ENCODE results near the gene DIS3. TPM values are rescaled to one million over a fixed set of nuclear protein-coding genes. Genes with fewer than 3 reads are reported as not detected.
A peak's percentile ranks its signal among the peaks of the same experiment; 100 is the strongest.

Gene DIS3
- total and polyA plus RNA-seq, 9 of the 15 experiments (the other 6 are each of a cell fraction or from before 2014, with no cell fraction given) = 6.0 to 48.9 (median 34.2) TPM

DNA sequence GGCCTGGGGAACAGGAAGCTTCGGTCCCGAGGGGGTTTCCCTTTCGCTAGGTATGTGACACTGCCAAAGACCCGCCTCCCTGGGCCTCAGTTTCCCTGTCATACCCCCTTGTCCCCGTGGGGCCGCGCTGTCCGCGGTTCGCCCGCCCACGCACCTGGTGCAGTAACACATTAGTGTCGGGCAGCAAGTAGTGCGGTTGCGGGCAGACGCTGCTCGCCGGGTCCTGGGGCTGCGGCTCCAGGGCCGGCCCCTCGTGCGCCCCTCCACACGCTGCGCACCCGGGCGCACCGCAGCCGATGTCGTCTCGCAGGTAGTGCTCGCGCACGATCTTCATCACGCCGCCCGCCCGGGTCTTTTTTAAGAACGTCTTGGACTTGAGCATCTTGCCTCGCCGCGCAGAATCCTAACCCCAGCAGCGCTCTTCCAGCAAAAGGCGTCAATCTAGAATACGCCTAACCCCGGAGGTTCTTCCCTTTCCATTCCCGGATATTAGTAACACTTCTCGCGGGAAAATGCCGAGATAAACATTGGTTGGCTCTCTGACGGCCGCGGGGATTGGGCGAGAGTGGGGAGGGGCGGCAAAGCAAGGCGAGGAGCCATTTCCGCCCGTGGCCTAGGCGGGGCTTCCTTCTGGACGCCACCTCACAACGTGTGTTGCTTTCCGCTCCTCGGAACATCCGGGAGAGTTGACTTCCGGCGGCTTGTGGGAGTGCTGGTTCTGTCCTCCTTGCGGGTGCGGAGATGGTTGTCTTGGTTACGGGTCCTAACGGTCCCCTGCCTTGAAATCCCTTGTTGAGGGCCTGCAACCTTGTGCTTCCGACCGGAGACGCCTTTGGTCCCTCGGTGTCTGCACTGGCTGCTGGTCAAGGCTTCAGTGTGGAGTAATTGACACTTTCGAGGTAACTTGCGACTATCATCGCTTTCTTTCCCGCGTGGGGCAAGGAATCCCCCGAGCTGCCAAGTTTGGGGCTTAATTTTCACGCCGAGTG is at the start of gene DIS3, which contains the start of gene PIBF1 (continued):
- TF ChIP-seq SNIP1 (IDR thresholded peaks at IDR 0.05; ENCODE audit: low read depth) (no peak), RFX1 (IDR thresholded peaks at IDR 0.05) (peak; percentile 96), ZBTB7A (IDR thresholded peaks at IDR 0.05; ENCODE audit: borderline replicate concordance, control insufficient read depth, low read depth, low read length) (peak; percentile 43; the same call in 1 of the 2 replicates), MTA1 (IDR thresholded peaks at IDR 0.05; ENCODE audit: borderline replicate concordance) (no peak), ZNF668 (CRISPR knock-in tag; IDR thresholded peaks at IDR 0.05) (no peak), MAFK (IDR thresholded peaks at IDR 0.05; ENCODE audit: low read length) (no peak), MCM5 (IDR thresholded peaks at IDR 0.05; ENCODE audit: low read depth) (no peak), FOXA3 (CRISPR knock-in tag; conservative IDR thresholded peaks at IDR 0.05 in 1 of 2, IDR thresholded peaks at IDR 0.05 in 1 of 2) (no peak; a peak in 1 of 4 replicates)
- TF ChIP-seq, protein P1, sequence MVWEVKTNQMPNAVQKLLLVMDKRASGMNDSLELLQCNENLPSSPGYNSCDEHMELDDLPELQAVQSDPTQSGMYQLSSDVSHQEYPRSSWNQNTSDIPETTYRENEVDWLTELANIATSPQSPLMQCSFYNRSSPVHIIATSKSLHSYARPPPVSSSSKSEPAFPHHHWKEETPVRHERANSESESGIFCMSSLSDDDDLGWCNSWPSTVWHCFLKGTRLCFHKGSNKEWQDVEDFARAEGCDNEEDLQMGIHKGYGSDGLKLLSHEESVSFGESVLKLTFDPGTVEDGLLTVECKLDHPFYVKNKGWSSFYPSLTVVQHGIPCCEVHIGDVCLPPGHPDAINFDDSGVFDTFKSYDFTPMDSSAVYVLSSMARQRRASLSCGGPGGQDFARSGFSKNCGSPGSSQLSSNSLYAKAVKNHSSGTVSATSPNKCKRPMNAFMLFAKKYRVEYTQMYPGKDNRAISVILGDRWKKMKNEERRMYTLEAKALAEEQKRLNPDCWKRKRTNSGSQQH (CRISPR knock-in tag; IDR thresholded peaks at IDR 0.05) = no peak
- TF ChIP-seq, protein P2, sequence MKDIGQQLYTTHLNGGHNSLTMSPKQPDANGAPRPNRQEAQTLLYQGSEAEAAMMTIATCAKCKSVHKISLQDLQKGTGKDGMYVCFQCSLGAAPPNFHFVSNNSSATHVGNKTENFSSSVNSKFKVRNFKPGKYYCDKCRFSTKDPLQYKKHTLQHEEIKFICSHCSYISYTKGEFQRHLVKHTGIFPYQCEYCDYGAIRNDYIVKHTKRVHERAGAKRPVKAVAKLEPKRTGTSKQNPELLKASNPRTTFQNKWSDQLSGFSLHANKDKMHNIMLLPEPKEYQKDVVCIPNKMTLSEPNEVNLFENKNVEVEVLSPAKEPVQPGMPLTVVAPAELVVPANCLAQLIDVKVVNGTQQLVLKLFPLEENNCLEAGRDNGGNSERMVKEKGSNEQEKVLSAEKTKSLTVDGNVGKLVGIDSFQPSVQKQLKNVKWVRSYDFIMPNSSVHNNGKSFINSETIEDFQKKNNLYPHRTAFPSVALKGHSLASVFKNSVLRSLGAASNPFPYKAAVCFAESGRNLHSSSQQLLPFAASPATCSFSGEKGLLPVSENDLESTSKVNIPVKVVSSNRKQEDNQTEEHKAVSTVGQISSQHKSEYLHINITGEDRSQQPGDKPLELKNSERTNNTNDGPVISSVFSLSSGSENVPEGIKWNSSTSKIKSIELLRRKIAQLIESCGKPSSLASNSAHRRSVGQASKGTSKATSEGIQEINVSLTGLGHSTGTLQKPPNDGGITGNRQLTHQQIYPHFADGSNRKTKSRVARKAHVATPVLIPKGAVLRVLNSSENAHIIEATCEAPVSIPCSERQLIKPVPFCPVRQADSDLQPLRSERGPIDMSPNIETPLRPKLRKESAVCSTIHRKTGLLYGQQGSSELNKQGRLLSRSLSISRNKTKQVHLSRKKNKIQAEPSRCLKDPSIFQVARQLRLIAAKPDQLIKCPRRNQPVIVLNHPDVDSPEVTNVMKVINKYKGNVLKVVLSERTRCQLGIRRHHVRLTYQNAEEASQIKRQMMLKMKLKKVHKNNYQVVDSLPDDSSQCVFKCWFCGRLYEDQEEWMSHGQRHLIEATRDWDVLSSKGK (CRISPR knock-in tag; IDR thresholded peaks at IDR 0.05) = no peak
- TF ChIP-seq, protein P3, sequence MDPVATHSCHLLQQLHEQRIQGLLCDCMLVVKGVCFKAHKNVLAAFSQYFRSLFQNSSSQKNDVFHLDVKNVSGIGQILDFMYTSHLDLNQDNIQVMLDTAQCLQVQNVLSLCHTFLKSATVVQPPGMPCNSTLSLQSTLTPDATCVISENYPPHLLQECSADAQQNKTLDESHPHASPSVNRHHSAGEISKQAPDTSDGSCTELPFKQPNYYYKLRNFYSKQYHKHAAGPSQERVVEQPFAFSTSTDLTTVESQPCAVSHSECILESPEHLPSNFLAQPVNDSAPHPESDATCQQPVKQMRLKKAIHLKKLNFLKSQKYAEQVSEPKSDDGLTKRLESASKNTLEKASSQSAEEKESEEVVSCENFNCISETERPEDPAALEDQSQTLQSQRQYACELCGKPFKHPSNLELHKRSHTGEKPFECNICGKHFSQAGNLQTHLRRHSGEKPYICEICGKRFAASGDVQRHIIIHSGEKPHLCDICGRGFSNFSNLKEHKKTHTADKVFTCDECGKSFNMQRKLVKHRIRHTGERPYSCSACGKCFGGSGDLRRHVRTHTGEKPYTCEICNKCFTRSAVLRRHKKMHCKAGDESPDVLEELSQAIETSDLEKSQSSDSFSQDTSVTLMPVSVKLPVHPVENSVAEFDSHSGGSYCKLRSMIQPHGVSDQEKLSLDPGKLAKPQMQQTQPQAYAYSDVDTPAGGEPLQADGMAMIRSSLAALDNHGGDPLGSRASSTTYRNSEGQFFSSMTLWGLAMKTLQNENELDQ (CRISPR knock-in tag; IDR thresholded peaks at IDR 0.05; ENCODE audit: borderline replicate concordance) = no peak
- TF ChIP-seq, protein P4, sequence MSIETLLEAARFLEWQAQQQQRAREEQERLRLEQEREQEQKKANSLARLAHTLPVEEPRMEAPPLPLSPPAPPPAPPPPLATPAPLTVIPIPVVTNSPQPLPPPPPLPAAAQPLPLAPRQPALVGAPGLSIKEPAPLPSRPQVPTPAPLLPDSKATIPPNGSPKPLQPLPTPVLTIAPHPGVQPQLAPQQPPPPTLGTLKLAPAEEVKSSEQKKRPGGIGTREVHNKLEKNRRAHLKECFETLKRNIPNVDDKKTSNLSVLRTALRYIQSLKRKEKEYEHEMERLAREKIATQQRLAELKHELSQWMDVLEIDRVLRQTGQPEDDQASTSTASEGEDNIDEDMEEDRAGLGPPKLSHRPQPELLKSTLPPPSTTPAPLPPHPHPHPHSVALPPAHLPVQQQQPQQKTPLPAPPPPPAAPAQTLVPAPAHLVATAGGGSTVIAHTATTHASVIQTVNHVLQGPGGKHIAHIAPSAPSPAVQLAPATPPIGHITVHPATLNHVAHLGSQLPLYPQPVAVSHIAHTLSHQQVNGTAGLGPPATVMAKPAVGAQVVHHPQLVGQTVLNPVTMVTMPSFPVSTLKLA (conservative IDR thresholded peaks at IDR 0.05) = peak; percentile 70 to 82
- TF ChIP-seq, protein P5, sequence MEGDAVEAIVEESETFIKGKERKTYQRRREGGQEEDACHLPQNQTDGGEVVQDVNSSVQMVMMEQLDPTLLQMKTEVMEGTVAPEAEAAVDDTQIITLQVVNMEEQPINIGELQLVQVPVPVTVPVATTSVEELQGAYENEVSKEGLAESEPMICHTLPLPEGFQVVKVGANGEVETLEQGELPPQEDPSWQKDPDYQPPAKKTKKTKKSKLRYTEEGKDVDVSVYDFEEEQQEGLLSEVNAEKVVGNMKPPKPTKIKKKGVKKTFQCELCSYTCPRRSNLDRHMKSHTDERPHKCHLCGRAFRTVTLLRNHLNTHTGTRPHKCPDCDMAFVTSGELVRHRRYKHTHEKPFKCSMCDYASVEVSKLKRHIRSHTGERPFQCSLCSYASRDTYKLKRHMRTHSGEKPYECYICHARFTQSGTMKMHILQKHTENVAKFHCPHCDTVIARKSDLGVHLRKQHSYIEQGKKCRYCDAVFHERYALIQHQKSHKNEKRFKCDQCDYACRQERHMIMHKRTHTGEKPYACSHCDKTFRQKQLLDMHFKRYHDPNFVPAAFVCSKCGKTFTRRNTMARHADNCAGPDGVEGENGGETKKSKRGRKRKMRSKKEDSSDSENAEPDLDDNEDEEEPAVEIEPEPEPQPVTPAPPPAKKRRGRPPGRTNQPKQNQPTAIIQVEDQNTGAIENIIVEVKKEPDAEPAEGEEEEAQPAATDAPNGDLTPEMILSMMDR (IDR thresholded peaks at IDR 0.05 in 2 of 3, conservative IDR thresholded peaks at IDR 0.05 in 1 of 3; ENCODE audit: insufficient read depth in 2 of 3, low read depth in 1 of 3, low read length in 3 of 3) = no peak
- TF ChIP-seq, protein P6, sequence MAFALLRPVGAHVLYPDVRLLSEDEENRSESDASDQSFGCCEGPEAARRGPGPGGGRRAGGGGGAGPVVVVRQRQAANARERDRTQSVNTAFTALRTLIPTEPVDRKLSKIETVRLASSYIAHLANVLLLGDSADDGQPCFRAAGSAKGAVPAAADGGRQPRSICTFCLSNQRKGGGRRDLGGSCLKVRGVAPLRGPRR (CRISPR knock-in tag; IDR thresholded peaks at IDR 0.05) = no peak
